GM18502 (cell line): ENCODE measurements around the gene SYDE1.

Experiments used
- ATAC-seq: cut with Tn5 transposase; IDR thresholded peaks from one replicate; pipeline ENCODE4 v1.9.1; 2021; ENCODE audit warnings: mild to moderate bottlenecking; ENCODE audit not compliant: unreplicated experiment, poor library complexity

SYDE1 gene

GRCh38 chr19:15105044-15105443, 2.2 kb upstream of the SYDE1 start:
- ATAC-seq, result no peak

- ATAC-seq, result no peak
Measured at GRCh38 chr19:15108145-15108844, 1.1 kb downstream of the SYDE1 start.

- no peak for ATAC-seq
Measured at GRCh38 chr19:15108845-15109767, 1.9 kb downstream of the SYDE1 start.

GRCh38 chr19:15109768-15110417, 2.7 kb downstream of the SYDE1 start:
- no peak for ATAC-seq

- no peak for ATAC-seq
Measured at GRCh38 chr19:15110418-15110815, 3.2 kb downstream of the SYDE1 start.

GRCh38 chr19:15111758-15112157, 4.6 kb downstream of the SYDE1 start:
- no peak for ATAC-seq

DNA sequence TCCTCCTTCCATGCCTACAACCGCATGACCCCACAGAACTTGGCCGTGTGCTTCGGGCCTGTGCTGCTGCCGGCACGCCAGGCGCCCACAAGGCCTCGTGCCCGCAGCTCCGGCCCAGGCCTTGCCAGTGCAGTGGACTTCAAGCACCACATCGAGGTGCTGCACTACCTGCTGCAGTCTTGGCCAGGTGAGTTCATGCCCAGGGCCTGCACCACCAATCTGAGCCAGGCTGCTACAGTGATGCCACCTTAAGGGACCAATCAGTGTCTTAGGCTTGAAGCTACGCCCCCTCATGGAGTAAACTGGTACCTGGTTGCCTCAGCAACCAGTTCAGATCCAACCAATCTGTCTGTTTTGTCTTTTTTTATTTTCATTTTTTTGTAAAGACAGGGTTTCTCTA, 5.2 kb downstream of the SYDE1 start:
- no peak for ATAC-seq

- ATAC-seq, result no peak
Measured at GRCh38 chr19:15113245-15114152, 6.3 kb downstream of the SYDE1 start.

- no peak for ATAC-seq
Measured at GRCh38 chr19:15114153-15114540, 6.9 kb downstream of the SYDE1 start.

DNA sequence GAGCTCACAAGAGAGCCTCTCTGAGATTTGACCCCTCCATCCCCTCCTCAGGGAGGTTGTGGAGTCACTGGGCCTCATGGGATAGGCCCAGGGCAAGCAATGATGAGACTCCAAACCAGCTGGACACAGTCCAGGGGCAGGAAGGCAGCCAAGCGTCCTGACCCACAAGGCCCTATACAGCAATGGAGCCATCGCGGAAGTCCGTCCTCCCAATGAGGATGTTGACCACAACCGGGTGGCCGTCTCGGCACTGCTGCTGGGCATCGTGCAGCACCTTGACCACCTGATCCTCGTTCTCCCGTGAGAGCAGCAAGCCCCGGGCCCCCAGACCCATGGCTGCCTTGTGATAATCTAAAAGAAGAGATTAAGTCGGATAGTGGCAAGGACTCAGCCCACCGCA, 7.9 kb downstream of the SYDE1 start:
- no peak for ATAC-seq

DNA sequence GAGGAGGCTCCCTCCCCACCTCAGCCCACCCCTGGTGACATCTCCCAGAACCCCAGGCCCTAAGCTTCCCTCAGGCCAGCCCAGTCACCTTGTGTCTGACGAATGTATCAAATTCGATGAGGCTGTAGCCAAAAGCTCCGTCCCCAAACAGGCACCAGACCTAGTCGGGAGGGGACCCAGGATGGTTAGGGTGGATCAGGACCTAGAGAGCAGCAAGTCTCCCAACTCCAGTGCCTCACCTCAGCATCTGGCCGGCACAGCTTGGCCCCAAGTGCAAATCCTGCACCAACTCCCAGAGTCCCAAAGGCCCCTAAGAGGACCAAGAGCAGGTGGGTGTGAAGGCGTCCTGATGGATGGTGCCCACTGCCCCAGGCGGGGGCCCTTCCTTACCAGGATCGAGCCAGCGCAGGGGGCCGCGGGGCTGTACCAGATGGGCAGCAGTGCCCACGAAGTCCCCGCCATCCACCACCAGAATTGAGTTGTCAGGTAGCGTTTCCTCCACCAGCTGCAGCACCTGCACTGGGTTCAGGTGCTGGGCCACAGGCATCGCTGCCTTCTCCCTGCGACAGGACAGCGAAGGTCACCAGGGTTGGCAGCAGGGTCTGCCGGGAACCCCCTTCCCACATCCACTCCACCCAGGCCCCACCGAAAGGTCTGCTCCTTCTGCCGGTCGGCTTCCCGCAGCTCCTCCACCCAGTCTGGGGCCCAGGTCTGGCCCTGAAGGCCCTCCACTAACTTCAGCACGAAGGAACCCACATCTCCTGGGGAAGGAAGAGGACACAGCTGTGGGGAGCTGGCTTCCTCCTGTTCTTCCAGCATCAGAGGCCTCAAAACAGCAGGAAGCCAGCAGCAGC, 8.8 kb downstream of the SYDE1 start:
- ATAC-seq, result no peak

DNA sequence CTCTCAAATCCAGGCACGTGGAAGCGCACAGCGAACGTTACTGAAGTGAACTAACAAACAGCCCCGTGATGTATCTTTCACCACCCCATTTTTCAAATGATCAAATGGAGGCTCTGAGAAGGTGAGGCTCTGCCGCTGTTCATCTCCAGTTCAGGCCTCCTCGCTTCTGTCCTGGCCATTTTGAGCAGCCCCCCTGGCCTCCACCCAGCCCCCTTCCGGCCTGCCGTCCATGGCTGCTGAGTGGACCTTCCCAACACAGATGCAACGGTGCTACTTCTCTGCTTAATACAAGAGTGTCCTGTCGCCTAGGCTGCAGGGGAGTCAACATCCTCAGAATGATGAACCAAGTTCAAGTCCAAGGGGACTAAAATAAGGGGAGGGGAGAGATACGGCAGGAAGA, 9.7 kb downstream of the SYDE1 start:
- ATAC-seq, result no peak

GRCh38 chr19:15118248-15118647, 11.0 kb downstream of the SYDE1 start:
- ATAC-seq, result no peak

DNA sequence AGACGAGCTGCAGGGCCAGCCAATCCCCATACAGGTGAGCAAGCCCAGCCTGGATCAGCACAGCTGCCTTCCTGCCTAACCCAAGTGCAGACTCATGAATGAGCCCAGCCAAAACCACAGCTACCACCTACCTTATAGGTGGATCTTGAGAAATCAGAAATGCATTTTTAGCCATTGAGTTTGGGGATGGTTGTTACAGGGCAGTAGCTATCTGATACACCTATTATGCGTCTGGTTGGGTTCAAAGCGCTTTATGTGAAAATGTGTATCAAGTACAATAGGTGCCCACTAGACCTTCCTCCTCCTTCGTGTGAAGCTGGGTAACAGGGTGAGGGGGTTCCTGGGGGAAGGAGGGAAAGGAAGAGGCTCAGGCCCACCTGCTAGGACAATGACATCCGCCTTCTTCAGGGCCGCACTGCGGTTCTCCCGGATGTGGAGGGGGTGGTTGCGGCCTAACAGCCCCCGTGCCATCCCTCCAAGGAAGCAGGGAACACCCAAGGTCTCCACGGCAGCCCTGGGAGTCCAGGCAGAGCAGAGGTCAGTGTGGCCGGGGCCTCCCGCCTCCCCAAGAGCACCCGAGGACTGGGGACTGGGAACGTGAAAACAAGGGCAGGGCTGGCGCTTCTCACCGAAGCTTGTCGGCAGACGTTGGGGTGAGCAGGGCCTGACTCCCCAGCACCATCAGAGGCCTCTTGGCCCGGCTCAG, 11.7 kb downstream of the SYDE1 start:
- ATAC-seq, result no peak

GRCh38 chr19:15120135-15121026, 13.2 kb downstream of the SYDE1 start:
- ATAC-seq, result no peak

DNA sequence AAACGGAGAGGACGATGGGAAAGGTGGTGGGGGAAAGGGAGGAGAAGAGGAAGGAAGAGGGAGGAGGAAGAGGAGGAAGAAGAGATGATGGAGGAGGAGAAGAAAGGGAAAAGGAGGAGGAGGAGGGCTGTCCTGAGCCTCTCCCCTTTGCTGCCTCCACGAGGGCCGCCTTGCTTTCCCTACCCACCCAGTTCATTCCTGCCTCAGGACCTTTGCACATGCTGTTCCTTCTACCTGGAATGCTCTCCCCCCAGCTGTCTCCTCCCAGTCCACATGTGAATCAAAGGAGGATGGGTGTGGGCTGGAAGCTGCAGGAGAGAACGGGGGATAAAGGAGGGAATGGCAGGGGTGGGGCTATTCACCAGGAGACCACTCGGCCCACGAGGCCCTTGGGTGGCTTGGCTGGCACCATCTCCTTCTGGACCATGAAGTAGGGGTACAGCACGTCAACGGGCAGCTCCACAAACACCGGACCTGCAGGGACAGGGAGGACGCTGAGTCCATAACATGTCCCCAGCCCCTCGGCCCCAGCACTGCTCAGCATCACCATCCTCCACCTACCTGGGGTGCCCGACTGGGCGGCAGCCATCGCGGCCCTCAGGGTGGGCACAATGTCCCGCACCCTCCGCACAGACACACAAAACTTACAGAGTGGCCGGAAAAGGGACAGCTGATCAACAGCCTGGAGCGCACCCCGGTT, 15.3 kb downstream of the SYDE1 start:
- ATAC-seq, result no peak
